ENCODE measurements around the gene ACP6.

ACP6 gene

DNA sequence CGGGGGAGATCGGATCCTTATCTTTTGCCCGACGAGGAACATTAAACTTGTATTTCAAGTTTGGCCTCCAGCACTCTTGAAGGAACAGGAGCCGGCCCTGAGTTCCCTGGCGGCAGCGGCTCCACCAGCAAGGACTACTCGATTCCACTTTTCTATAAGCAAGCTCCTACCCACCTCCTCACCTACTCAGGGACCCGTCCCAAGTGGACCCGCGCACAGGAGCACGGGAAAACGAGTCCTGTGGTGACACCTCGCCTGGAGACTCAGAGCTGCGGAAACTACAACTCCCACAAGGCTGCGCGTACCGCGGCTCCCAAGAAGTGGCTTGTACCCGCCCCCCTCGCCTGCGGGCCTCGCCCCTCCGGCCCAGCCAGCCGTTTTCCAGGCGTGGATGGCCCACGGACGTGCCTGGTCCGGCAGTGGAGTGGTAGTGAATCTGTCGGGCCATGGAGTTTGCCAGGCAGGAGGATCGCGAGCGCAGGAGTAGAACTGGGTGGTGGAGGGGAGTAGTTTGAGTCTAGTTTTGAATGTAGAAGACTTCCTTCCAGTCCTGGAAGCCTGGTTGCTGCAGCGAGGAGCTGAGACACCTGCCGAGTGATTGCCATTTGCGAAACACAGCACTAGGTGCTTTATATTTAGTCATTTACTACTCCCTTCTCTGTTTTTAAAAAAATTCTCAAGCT lies at the start of gene ACP6:
Gene ACP6 (minus strand): TSS at position 206 of the 683 bp plus-strand sequence. CDS start 476 bp downstream, outside the sequence.
- DNase-seq (ENCODE audit: extremely low read depth, low read depth), result peak; percentile 85
- H3K4me3 ChIP-seq (replicated peaks; ENCODE audit: low read depth, low read length), result peak within 1 kb of the TSS; percentile 68
- TF ChIP-seq, protein P1, sequence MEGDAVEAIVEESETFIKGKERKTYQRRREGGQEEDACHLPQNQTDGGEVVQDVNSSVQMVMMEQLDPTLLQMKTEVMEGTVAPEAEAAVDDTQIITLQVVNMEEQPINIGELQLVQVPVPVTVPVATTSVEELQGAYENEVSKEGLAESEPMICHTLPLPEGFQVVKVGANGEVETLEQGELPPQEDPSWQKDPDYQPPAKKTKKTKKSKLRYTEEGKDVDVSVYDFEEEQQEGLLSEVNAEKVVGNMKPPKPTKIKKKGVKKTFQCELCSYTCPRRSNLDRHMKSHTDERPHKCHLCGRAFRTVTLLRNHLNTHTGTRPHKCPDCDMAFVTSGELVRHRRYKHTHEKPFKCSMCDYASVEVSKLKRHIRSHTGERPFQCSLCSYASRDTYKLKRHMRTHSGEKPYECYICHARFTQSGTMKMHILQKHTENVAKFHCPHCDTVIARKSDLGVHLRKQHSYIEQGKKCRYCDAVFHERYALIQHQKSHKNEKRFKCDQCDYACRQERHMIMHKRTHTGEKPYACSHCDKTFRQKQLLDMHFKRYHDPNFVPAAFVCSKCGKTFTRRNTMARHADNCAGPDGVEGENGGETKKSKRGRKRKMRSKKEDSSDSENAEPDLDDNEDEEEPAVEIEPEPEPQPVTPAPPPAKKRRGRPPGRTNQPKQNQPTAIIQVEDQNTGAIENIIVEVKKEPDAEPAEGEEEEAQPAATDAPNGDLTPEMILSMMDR (IDR thresholded peaks at IDR 0.05; ENCODE audit: low read depth, low read length, missing control alignments), result no peak

DNA sequence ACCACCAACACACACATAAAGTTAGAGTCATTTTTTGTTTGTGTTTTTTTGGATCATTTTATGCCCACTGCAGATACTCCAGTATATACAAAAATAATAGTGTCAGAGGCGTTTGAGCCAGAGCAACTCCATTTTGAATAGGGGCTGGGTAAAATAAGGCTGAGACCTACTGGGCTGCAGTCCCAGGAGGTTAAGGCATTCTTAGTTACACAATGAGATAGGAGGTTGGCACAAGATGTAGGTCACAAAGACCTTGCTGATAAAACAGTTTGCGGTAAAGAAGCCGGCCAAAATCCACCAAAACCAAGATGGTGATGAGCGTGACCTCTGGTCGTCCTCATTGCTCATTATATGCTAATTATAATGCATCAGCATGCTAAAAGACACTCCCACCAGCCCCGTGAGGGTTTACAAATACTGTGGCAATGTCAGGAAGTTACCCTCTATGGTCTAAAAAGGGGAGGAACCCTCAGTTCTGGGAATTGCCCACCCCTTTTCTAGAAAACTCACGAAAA lies 49.4 kb upstream of the ACP6 start:
- no peak overlapping the region for H3K4me3 ChIP-seq (replicated peaks; ENCODE audit: low read depth, low read length)
- TF ChIP-seq, protein P1 (IDR thresholded peaks at IDR 0.05; ENCODE audit: low read depth, low read length, missing control alignments), result no peak
- DNase-seq (ENCODE audit: extremely low read depth, low read depth), result no peak

DNA sequence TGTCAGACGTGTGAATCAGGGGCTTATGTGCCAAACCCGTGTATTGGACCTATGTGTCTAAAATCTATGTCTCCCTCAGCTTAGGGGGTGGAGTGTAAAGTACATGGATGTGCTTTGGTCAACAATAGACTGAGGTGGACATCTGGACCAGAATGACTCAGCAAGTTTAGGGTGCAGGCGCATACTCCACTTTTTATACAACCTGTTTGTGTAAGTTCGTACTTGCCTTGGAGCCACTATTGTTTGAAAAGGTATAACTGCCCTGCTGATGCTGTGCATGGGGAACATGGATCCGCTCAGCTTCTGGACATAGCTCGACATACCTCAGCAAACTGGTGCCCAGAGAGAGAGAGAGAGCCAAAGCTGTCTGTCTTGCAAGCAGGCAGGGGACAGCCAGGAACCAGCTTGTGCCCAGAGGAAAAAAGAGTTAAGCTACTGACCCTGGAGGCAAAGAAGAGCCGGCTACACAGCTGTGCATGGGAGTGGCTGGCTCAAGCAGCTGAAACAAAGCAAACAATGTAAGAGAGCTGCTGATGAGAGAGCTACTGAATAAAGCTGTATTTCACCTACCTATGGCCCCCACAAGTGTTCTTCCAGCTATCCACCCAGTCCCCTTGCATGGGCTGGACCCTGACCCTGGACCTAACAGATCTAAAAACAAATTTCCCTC lies 48.8 kb upstream of the ACP6 start:
- no peak for DNase-seq (ENCODE audit: extremely low read depth, low read depth)
- no peak overlapping the region for H3K4me3 ChIP-seq (replicated peaks; ENCODE audit: low read depth, low read length)
- TF ChIP-seq, protein P1 (IDR thresholded peaks at IDR 0.05; ENCODE audit: low read depth, low read length, missing control alignments), result no peak

DNA sequence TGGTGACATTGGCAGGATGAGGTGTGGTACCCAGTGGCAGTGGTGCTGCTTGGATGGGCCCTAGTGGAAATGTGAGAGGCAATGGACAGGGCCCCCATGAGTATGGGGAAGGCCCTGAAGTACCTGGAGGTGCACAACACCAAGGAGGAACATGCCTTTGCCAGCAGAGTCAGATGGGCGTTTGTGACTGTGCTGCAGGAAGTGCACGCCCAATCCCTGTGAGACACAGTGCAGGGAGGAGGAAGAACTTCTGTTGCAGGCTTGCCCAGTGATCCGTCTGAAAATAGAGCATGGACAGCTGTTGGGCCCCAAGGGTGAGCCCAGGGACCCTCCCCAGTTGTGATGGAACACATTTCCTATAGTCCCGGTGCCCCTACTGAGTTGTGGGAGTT lies 47.4 kb upstream of the ACP6 start:
- TF ChIP-seq, protein P1 (IDR thresholded peaks at IDR 0.05; ENCODE audit: low read depth, low read length, missing control alignments), result no peak
- H3K4me3 ChIP-seq (replicated peaks; ENCODE audit: low read depth, low read length), result no peak overlapping the region
- no peak for DNase-seq (ENCODE audit: extremely low read depth, low read depth)

DNA sequence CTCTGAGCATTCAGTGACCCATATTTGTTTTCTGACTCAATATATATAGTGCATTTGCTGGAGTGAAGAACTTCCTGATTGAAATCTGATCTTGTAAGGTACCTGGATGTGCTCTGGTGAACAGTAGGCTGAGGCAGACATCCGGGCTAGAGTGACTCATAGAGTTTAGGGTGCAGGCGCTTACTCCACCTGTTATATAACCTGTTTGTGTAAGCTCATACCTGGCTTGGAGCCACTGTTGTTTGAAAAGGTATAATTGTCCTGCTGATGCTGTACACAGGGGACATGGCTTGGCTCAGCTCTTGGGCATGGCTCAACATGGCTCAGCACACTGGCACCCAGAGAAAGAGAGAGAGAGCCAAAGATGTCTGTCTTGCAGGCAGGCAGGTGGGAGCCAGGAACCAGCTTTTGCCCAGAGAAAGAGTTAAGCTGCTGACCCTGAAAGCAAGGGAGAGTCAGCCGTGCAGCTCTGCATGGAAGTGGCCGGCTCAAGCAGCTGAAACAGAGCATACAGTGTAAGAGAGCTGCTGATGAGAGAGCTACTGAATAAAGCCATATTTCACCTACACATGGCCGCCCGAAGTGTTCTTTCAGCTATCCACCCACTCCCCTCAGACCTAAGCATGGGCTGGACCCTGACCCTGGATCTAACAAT lies 46.9 kb upstream of the ACP6 start:
- TF ChIP-seq, protein P1 (IDR thresholded peaks at IDR 0.05; ENCODE audit: low read depth, low read length, missing control alignments), result no peak
- DNase-seq (ENCODE audit: extremely low read depth, low read depth), result no peak
- no peak overlapping the region for H3K4me3 ChIP-seq (replicated peaks; ENCODE audit: low read depth, low read length)

DNA sequence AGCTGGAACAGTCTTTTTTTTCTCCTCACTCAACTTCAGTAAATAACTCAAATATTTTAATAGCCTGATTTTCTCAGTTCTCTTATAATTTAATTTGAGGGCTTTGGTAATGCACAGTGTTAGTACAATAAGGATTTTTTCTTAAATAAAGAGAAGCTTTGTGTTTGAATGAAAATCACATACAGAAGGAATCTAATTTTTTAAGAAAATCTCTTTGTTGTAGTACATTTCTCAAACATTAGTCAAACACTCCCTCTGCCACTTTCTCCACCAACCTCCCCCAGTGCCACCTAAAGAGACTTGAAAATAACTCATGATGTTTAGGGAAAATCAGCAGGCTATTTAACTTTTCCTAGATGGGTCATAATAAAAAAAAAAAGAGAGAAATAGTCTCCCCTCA lies 42.3 kb upstream of the ACP6 start:
- DNase-seq (ENCODE audit: extremely low read depth, low read depth), result no peak
- TF ChIP-seq, protein P1 (IDR thresholded peaks at IDR 0.05; ENCODE audit: low read depth, low read length, missing control alignments), result no peak
- no peak overlapping the region for H3K4me3 ChIP-seq (replicated peaks; ENCODE audit: low read depth, low read length)

Data from HFF-Myc (cell line).